Ishikawa (cell line): Measurements from ENCODE around the gene OXSR1.

Source experiments
- CEBPB ChIP-seq: IDR thresholded peaks from 2 replicates; pipeline ENCODE4 v1.6.1; 2012
- CREB1 ChIP-seq: IDR thresholded peaks from 2 replicates; pipeline ENCODE4 v1.6.1; 2012; ENCODE audit warnings: low read depth
- EP300 ChIP-seq: IDR thresholded peaks from 2 replicates; pipeline ENCODE4 v1.6.1; 2012; ENCODE audit warnings: borderline replicate concordance
- NFIC ChIP-seq: IDR thresholded peaks from 2 replicates; pipeline ENCODE4 v1.6.1; 2012
- RAD21 ChIP-seq: IDR thresholded peaks from 2 replicates; pipeline ENCODE4 v1.6.1; 2012; ENCODE audit warnings: low read depth
- TCF12 ChIP-seq: IDR thresholded peaks from 2 replicates; pipeline ENCODE4 v1.6.1; 2012; ENCODE audit warnings: low read depth
- TEAD4 ChIP-seq: IDR thresholded peaks from 2 replicates; pipeline ENCODE4 v1.6.1; 2012
- YY1 ChIP-seq: IDR thresholded peaks from 2 replicates; pipeline ENCODE4 v1.6.1; 2012; ENCODE audit warnings: low read depth
- TF ChIP-seq, protein P1 (sequence below): IDR thresholded peaks from 2 replicates; pipeline ENCODE4 v1.6.1; 2012
- TF ChIP-seq, protein P2 (sequence below): IDR thresholded peaks from 2 replicates; pipeline ENCODE4 v1.6.1; 2012; ENCODE audit warnings: low read depth, mild to moderate bottlenecking

DNA sequence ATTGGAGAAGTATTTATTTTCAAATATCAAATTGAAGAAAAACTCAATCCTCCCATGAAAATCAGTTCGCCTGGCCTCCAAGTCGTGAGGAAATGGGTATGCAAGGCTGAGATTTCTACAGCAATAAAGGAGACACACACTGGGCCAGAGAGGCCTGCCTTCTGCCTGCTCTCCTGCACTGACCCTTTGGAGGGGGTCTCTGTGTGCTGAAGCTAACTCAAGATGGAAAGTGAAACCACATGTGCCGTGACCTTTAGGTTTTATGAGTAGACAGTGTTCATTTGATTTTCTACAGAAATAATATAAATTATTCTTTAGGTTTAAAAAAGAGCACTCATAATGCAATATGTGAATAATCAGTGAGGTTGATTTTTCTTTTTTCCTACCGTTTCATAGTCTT is 88.4 kb downstream of the OXSR1 start:
- TF ChIP-seq NFIC (no peak), YY1 (no peak), EP300 (no peak), CREB1 (no peak), CEBPB (no peak), TEAD4 (no peak), RAD21 (no peak), TCF12 (no peak)
- TF ChIP-seq, protein P1, sequence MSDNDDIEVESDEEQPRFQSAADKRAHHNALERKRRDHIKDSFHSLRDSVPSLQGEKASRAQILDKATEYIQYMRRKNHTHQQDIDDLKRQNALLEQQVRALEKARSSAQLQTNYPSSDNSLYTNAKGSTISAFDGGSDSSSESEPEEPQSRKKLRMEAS: no peak
- TF ChIP-seq, protein P2, sequence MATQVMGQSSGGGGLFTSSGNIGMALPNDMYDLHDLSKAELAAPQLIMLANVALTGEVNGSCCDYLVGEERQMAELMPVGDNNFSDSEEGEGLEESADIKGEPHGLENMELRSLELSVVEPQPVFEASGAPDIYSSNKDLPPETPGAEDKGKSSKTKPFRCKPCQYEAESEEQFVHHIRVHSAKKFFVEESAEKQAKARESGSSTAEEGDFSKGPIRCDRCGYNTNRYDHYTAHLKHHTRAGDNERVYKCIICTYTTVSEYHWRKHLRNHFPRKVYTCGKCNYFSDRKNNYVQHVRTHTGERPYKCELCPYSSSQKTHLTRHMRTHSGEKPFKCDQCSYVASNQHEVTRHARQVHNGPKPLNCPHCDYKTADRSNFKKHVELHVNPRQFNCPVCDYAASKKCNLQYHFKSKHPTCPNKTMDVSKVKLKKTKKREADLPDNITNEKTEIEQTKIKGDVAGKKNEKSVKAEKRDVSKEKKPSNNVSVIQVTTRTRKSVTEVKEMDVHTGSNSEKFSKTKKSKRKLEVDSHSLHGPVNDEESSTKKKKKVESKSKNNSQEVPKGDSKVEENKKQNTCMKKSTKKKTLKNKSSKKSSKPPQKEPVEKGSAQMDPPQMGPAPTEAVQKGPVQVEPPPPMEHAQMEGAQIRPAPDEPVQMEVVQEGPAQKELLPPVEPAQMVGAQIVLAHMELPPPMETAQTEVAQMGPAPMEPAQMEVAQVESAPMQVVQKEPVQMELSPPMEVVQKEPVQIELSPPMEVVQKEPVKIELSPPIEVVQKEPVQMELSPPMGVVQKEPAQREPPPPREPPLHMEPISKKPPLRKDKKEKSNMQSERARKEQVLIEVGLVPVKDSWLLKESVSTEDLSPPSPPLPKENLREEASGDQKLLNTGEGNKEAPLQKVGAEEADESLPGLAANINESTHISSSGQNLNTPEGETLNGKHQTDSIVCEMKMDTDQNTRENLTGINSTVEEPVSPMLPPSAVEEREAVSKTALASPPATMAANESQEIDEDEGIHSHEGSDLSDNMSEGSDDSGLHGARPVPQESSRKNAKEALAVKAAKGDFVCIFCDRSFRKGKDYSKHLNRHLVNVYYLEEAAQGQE: no peak
